T-helper 22 cell (primary cell): Measurements from ENCODE around the gene SATB1.

ENCODE experiments used
- DNase-seq: peaks from one replicate; pipeline ENCODE4 v3.0.0-alpha.2; 2020; ENCODE audit warnings: low read depth

Gene SATB1

DNA sequence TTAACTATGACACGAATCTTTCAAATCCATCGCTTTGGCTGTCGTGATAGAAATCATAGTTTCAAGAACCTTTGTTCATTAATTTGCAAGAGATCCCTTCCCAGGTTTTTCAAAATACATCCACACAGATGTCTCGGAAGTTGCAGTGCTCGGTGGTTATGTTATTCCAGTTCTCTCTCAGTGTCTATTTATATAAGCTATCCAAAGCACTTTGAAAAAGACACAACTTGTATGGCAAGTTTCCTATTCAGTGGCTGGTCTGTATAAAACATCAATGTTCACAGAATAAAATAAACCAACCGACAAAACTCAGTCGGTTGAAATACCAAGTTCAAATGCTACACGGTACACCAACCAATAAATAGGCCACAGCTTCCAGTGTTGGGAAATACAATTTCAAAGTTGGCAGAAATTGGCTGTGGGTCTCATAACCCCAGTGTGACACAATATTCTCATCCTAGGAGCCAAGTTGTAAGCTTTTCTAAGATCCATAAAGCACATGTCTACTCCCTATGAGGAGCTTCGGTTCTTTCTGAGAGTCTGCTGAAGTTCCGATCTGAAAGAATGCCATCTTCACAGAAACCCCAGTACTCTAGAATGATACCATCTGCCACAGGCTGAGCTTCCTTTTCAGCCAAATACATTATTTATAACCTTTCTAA lies 23.7 kb downstream of the SATB1 start:
- DNase-seq = no peak

DNA sequence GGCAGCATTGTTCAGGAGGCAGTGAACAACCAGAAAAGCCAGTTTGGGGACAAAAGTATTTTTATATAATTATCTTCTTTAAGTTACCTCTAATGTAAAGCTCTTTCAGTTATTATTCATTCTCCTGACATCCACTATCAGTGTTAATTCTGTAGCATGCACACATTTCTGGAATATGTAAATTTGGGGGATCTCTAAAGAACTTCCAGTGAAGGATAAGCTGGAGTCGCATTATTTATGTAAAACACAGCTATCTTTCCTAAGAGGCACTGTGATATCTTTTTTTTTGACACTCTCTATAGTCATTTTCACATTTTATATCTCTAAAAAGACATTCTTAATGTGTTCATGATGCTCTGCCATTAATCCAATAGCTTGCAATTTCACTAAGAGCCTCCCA lies 26.7 kb downstream of the SATB1 start:
- no peak for DNase-seq

DNA sequence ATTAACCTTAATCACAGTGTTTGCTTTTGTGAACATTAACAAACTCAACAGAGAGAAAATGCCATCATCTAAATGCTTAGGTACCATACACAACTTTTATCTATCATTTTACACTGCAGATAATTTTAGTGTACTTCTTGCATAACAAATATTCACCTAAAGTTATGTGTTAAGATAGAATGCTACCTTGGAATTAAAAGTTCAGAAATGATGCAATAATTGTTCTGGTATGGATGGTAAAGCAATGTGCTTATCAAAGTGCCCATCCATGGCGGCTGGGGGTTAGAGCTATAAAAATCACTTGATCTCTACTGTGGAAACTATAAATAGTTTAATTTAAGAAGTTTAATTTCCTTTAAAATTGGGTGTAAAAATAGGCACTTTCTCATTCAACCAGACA lies 28.7 kb downstream of the SATB1 start:
- no peak for DNase-seq

DNA sequence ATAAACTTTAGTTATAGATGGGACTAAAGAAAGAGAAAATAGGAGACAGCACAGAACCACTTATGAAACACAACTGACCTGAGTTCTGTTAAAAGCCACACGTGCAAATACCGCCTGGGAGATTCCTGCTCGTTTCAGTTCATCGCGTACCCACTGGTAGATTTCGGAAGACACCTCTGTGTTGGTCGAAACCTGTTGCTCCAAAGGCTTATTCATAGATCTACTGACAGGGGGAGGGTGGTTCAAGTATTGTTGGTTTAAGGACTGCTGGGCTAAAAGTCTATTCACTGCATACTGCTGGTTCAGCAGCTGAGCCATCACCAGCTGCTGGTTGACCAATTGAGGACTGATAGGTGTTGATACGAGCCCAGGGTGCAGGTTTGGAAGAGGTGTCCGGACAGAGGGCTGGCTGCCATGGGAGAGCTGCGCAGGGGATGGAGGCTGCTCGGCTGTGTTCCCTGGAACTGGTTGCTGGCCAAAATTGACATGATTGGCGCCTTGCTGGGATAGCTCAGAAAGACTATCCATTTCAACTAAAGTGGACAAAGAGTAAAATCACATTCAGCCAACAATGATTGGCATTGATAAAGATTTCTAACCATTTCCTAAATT lies 30.6 kb downstream of the SATB1 start:
- no peak for DNase-seq

DNA sequence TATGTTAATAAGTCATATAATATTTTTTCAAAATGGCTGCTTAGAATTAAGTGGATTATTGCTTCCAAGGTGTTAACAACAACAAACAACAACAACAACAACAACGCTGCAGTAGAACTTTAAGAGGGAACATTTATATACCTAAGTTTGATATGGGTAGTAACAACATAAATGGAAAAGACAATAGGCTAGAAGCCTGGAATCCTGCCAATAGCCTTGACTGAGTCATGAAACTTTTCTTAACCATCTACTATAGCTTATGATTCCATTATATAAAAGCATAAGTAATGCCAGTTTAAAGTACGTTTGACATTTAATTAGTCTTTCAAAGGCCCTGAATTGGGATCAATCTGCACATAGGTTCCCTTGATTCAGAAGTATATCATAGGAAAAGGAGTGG lies 31.2 kb downstream of the SATB1 start:
- no peak for DNase-seq

DNA sequence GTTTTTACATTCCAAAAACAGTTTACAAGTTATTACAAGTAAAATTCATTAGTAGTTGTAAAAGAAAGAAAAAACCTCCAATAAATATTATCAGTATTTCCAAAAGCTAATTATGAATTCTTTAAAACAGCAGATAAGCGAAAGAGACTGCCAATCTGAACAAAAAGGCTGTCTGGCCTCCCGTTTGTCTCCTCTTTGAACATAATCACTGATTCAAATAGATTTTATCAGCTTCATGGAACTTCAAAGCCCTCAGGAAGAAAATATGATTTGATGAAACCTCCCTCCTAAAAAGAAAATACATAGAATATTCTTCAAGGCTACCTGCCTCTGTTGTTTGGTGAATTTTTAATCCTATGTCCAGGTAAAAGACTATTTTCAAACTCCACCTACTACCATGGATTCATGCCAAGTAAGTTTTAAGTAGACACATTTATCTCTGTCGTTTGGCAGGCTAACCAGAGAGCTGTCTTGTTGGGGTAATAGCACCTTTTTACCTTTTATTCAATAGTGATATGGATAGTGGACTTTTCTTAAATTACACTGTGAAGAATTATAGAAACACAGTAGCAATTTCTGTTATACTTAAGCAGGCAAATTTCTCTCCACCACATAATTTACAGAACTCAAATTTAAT lies 35.0 kb downstream of the SATB1 start:
- no peak for DNase-seq

DNA sequence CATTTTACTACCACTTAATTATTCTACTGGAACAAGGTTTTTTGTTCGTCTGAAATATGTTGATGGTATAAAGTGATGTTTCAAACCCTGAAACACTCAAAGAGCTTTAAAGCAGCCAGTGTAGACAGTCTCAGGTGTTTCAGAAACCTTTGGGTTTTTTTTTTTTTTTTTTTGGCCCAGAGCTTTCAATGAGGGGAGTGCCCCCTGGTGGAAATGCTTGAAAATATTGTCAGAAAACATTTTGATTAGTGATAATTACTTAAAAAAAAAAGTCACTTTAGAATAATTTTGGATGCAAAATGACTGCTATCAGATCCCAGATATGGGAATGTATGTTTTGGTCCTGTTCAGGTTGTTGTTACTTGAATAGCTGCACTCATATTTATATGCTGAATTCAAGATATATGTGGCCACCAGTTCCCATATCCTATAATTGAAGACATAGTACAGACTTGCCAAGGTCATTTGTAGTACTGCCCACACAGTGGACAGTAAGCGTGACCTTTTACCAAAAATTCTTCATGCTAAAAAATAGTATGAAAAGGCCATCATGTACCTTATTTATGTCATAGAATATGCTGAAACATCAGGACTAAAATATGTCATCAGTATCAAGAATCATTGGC lies 35.9 kb downstream of the SATB1 start:
- no peak for DNase-seq

DNA sequence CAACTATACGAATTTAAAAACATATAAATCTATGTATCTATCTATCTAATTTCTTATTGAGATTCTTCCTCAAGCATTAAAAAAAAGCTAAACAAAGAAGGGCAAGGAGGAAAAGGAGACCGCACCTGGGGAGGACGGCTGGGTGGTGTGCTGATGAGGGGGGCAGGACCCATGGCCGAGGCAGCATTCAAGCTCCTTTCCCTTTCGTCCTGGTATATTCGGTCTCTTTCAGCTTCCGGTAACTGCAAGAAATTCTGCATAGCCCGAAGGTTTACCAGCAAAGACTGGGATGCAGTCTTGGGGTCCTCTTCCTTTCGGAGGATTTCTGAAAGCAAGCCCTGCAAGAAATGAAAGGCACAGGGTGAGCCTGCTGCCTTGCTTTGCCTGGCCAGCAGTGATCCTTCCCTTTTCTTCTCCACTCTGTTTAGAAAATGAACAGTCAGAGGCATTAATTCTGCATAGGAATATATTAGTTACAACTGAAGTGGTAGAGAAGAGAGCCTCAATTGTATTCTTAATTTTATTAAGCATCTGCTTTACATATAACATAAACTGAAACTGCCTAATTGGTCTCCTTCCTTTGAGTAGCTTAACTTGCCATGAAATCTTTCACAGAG lies 38.8 kb downstream of the SATB1 start:
- DNase-seq = no peak

DNA sequence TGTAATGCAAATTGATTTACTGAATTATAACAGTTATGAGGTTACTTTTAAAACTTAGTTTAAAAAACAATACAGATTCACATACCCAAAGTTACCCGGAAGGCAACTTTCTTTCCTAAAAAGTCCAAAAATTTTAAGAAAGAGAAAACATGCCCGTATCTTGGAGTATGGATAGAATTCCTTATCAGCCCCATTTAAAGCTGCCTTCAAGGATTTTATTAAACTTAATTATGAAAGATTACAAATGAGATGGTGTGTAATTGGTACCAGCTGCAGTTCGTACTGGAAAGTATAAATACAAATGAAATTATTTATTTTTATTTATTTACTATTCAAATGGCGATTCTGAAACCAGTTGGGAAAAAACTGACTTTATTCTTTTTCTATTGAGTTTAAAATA lies 39.4 kb downstream of the SATB1 start:
- no peak for DNase-seq

DNA sequence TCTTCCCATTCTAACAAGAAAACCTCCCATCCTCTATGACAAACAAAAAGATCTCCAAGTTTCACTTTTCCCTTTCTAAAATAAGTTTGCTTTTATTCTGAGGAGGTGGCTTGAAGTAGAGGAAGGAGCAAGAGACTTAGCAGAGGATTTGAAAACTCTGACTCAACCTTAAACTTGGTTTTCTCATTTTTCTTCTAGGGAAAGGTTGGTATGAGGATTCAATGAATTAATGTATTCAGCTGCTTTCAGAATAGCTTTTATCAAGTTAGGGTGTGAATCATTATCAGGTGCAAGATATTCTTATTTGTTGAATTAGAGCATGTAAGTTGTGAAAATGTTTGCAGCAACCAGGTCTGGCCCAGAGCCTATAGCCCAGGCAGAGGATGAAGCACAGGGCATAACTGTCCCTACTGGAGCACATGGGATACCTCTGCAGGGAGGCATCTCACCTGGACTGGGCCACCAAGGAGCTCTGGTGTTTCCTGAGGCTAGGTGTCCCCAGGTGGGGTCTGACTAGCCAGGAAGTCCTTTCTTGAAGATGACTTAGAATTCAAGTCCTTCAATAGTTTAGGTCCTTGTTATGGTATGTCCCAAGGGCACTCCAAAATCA lies 42.3 kb downstream of the SATB1 start:
- no peak for DNase-seq

DNA sequence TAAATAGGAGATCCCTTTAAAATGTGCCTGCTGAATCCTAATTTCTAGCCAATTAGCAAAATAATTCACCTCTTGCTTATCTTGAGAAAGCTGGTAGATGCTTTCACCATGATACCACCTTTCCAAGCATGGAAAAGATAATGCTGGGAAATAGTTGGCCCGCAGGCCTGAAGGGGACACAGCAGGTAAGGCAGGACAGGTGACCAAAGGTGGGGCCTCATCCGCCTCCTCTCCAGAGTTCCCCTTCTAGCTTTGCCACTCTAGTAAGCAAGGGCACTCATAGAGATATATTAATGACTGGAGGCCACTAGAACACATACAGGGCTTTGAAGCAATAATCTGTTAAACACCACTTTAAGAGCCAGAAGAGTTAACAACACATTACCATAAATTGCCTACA lies 45.5 kb downstream of the SATB1 start:
- DNase-seq = no peak

DNA sequence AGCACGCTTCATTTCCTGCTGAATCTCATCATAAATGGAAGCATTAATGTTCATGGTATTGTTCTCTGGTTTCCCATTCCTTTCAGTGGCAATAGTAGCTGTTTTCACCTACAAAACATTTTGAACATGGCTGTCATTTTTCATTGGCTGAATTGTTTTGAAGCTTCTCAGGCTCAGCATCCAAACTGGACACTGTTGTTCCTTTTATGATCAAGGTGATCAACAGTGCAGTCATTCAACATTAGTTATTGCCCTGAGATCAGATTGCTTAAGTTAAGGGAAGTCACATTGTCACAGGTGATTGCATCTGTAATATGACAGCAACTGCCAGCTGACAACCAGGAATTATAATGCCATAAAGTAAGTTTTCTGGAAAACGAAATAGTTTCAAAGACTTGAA lies 46.9 kb downstream of the SATB1 start:
- DNase-seq = no peak

DNA sequence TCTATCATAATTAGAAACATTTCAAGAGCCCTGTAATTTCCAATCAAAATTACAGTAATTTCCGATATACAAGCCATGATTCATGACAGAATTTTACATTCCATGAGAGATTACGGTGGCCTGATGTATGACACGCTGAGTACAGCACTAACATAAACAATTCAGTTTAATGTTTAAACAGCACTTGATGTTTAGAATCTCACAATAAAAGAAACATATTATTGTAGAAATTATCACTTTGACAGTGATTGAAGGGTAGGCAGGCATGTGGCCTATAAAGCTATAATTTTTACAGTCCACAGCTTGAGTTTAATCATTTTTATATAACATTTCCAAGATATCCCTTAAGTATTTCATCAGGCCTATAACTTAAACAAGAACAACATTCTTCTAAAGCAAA lies 48.5 kb downstream of the SATB1 start:
- no peak for DNase-seq

DNA sequence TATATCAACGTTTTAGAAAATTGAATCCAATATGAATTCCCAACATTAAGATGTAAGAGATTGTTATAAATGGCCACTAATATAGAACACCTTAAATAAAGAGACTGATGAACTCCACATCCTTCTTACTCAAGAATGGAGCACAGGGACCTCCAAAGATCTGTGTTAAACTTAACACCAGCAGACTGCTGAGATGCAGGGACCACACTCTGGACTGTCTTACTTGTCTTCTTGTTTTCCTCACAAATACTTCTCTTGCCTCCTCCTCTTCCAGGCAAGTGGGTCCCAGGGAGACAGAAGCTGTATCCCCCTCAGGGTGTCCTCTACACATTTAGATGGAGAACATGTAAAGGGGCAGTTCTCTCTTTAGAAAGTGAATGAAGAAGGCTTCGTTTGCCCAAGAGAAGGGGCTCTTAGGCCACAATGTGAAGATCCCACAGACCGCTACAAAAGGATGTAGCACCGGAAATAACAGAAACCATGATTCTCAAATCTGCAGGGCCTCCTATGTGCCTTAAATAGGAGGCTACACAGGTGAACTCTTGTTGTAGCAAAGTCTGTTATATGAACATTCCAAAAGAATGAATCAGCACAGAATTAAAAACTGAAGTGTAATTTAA lies 52.2 kb downstream of the SATB1 start:
- no peak for DNase-seq

DNA sequence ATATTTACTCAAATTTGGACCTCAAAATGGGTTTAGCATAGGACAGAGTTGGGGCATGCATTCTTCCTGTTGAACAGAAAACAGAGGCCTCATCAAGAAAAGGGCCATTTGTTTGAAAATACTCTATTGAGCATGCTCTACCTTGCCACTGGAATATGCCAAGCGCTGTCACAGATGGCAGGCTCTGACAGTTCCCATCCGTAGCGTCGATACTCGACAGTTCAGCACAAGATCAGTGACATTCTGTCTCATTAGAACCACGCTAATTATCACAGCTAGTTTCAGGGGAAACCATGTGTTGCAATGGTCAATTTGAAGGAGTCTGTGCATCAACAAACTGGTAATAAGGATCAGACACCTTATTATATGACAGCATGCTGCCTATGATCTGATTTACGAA lies 54.5 kb downstream of the SATB1 start:
- no peak for DNase-seq

DNA sequence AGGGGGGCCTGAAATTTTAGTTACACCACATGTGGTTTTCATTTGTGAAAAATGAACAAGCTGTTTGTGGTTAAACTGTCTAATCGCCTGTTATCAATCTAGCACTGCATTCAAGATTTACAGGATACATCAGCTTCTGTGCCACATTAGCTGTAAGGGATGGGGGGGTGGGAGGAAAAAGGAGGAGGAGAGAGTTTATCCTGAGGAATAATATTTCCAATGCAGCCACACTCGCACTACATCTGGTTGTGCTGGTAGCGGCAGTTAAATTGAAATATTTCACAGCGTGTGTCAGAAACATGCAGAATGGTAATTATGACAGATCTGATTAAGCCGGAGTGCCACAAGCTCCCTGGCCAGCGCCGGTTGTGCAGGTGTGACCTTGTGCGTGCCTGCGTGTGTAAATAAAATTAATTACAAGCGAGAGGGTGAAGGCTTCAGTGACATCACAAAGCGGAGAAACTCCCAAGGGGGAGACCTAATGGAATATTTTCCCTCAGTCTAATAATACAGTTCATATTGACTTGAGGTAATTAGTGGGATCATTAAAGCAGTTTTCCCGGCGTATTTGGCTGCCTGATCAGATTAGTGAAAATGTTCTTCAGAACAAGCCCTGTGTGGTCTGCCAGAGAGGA lies 55.5 kb downstream of the SATB1 start:
- no peak for DNase-seq

DNA sequence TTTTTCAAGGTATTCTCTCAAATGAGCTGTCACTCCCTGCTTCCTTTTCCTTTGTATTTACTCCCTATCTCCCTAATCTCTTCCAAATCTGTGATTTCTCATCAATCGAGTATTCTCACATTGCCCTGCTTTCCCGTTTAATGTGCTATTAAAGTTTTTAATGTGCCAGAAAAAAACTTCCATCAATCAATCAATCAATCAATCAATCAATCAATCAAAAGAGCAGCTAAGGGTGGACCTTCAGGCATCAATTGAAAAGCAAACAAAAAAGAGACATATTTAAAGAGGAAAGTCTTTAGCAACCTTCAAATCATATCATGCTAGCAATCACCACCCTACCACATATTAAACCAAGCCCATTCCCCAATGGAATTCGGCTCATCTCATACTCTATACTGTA lies 58.9 kb downstream of the SATB1 start:
- DNase-seq = no peak

DNA sequence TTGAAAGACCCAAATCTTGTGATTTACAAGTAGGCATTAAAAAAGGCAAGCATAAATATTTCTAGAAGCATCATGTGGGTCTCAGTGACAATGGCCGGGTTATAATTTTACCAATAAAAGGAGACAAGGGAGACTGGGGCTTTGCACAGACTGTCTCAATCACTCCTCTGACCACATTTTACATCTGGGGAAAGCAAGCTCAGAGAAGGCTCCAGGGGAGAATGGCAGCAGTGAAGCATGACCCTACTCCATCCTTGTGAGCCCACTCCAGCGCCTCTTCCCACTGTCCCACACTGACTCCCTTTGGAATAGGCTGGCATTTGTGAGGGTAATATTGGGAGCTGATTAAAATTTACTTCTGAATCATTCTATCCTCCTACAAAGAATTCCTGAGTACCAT lies 61.8 kb downstream of the SATB1 start:
- no peak for DNase-seq

DNA sequence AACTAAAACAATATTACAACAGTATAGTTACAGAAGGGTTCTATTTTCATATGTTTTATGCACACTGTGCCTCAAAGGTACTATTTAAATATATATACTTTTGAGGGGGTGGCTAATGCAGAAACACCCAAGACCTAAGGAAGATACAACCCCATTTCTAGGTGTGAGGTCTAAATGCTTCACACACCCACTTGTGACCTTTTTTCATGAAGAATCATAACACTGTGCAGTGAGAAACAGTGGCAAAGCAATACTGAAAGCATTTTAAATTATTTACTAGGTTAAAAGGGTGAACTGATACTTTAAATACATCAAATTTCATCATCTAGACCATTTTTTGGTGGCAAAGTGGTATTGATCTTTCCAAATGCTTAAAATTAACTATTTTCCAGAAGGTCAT lies 67.4 kb downstream of the SATB1 start:
- DNase-seq = no peak

DNA sequence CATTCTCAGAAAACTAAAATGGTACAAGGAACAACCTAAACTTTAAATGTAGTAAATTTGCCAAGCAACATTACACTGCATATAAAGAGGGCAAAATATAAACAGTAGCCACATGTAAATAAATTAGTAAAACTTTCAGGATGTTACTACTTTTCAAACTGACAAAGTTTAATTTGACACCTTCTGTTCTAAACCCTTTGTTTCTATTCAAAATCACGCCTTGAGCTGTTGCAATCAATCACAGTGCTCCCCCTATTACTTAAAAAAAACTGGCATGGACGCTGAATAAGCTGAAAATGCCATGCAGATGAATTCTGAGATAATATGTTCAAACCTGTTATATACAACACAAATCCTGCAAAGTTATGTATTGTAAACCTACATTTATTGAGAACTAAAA lies 69.3 kb downstream of the SATB1 start:
- DNase-seq = no peak

DNA sequence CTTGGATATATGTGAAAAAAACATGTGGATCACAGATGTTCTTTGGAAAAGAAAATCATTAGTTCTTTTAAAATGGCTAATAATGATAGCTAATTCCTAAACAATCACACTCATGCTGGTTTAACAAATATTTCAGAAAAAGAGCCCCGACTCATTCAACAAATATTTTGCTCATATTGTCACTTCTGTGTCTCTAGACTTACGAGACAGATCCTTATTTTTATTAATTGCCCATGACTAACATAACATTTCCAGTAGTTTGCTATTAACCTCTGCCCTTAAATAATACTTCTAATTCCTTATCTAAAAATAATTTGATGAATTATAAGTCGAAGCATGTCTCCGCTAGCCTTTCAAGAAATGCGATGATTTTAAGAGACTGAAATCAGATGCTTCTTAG lies 70.4 kb downstream of the SATB1 start:
- DNase-seq = no peak
